ENCODE results near the gene CCND3.

The CCND3 gene

GRCh38 chr6:41909727-41910126 lies 31.9 kb downstream of the CCND3 start:
- Histone ChIP-seq H3F3A (ENCODE audit: insufficient read depth, low read length) (peaks cover 3% of the 10 kb centered on the region; the same call in 1 of the 2 replicates), H3K9me3 (replicated peaks; ENCODE audit: insufficient read depth, low read length) (no peaks in the 10 kb centered on the region), H3K9me2 (replicated peaks; ENCODE audit: insufficient read depth, low read length) (no peaks in the 10 kb centered on the region), H3K27me3 (replicated peaks; ENCODE audit: insufficient read depth, low read length) (no peaks in the 10 kb centered on the region), H3K36me3 (replicated peaks; ENCODE audit: insufficient read depth, low read length) (no peaks in the 10 kb centered on the region), H3K79me2 (ENCODE audit: low read length) (peaks cover 16% of the 10 kb centered on the region), H3K4me1 (ENCODE audit: low read length) (peaks cover 10% of the 10 kb centered on the region), H2AFZ (ENCODE audit: low read length) (no peak overlapping the region), H3K9ac (ENCODE audit: low read length) (no peak overlapping the region), H3K4me2 (ENCODE audit: low read depth, low read length) (no peak overlapping the region), H3K4me3 (ENCODE audit: low read length) (no peak overlapping the region), H4K20me1 (ENCODE audit: insufficient read depth, low read length) (no peaks in the 10 kb centered on the region), H3K27ac (ENCODE audit: low read length) (no peak overlapping the region)
- DNase-seq, result no peak
- TF ChIP-seq, protein P1, sequence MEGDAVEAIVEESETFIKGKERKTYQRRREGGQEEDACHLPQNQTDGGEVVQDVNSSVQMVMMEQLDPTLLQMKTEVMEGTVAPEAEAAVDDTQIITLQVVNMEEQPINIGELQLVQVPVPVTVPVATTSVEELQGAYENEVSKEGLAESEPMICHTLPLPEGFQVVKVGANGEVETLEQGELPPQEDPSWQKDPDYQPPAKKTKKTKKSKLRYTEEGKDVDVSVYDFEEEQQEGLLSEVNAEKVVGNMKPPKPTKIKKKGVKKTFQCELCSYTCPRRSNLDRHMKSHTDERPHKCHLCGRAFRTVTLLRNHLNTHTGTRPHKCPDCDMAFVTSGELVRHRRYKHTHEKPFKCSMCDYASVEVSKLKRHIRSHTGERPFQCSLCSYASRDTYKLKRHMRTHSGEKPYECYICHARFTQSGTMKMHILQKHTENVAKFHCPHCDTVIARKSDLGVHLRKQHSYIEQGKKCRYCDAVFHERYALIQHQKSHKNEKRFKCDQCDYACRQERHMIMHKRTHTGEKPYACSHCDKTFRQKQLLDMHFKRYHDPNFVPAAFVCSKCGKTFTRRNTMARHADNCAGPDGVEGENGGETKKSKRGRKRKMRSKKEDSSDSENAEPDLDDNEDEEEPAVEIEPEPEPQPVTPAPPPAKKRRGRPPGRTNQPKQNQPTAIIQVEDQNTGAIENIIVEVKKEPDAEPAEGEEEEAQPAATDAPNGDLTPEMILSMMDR (IDR thresholded peaks at IDR 0.05; ENCODE audit: low read length), result no peak
- no peak for TF ChIP-seq EZH2phosphoT487 (IDR thresholded peaks at IDR 0.05; ENCODE audit: low read length)
- no peak for TF ChIP-seq EZH2 (optimal IDR thresholded peaks at IDR 0.05; ENCODE audit: low read depth, low read length)

DNA sequence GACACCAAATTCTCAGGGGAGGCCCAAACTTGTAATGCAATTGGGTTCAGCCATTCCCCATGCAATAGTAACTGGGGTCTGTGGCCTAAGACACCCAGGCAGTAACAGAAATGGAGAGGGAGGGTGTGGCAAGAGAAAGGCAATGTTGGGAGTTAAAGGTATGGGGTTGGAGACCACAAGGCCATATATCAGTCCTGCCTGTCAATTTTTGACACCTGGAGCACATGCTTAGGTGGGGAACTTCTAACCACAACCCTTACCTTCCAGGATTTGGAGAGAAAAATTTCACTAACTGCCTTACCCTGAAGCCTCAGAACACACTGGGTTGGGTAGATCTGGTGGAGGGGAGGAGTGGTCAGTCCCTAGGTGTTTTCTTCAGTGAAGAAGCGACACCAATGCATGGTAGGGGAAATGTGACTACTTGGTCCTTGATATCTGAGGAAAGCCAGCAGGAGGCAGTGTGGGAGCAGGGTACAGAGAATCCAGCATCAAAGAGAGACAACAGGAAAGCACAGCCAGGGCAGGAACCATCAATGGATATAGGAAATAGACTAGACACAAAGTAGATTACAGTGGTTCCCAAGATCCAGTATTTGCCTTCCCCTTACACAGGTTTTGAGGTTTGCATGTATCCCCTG lies 39.6 kb downstream of the CCND3 start:
- no peaks in the 10 kb centered on the region for H4K20me1 ChIP-seq (ENCODE audit: insufficient read depth, low read length)
- no peak for DNase-seq
- H3K36me3 ChIP-seq (replicated peaks; ENCODE audit: insufficient read depth, low read length), result no peaks in the 10 kb centered on the region
- H3K79me2 ChIP-seq (ENCODE audit: low read length), result no peaks in the 10 kb centered on the region
- H3K9ac ChIP-seq (ENCODE audit: low read length), result no peak overlapping the region
- no peaks in the 10 kb centered on the region for H3K9me2 ChIP-seq (replicated peaks; ENCODE audit: insufficient read depth, low read length)
- H3K9me3 ChIP-seq (replicated peaks; ENCODE audit: insufficient read depth, low read length), result no peaks in the 10 kb centered on the region
- no peak overlapping the region for H3K4me2 ChIP-seq (ENCODE audit: low read depth, low read length)
- peaks cover 3% of the 10 kb centered on the region; the same call in 1 of the 2 replicates for H3F3A ChIP-seq (ENCODE audit: insufficient read depth, low read length)
- no peak for TF ChIP-seq EZH2phosphoT487 (IDR thresholded peaks at IDR 0.05; ENCODE audit: low read length)
- TF ChIP-seq, protein P1 (IDR thresholded peaks at IDR 0.05; ENCODE audit: low read length), result peak; percentile 17
- no peak overlapping the region for H3K27ac ChIP-seq (ENCODE audit: low read length)
- no peak overlapping the region for H2AFZ ChIP-seq (ENCODE audit: low read length)
- no peak overlapping the region for H3K4me3 ChIP-seq (ENCODE audit: low read length)
- H3K4me1 ChIP-seq (ENCODE audit: low read length), result peaks cover 13% of the 10 kb centered on the region
- no peaks in the 10 kb centered on the region for H3K27me3 ChIP-seq (replicated peaks; ENCODE audit: insufficient read depth, low read length)

DNA sequence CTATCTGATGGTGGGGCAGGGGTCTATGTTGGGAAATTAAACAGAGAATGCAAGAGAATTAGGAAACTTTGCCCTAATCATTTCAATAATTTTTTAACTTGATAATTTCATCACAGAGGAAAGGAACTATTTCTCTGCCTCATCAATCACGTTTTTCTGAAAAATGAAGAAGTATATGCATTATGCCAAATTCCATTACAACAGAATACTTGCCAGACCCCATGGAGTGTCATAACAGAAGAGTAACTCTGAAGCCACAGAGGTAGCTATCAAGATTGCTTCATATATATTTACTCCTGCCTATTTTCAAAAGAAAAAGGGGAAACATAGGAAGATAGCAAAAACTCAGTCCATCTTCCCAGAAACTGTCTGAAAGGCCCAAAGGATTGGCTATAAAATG lies 40.7 kb downstream of the CCND3 start:
- TF ChIP-seq EZH2 (optimal IDR thresholded peaks at IDR 0.05; ENCODE audit: low read depth, low read length), result no peak
- no peak for TF ChIP-seq EZH2phosphoT487 (IDR thresholded peaks at IDR 0.05; ENCODE audit: low read length)
- TF ChIP-seq, protein P1 (IDR thresholded peaks at IDR 0.05; ENCODE audit: low read length), result no peak
- Histone ChIP-seq H3F3A (ENCODE audit: insufficient read depth, low read length) (peaks cover 12% of the 10 kb centered on the region), H4K20me1 (ENCODE audit: insufficient read depth, low read length) (no peaks in the 10 kb centered on the region), H3K9ac (ENCODE audit: low read length) (no peak overlapping the region), H3K9me3 (replicated peaks; ENCODE audit: insufficient read depth, low read length) (no peaks in the 10 kb centered on the region), H3K4me3 (ENCODE audit: low read length) (no peak overlapping the region), H3K9me2 (replicated peaks; ENCODE audit: insufficient read depth, low read length) (no peaks in the 10 kb centered on the region), H3K36me3 (replicated peaks; ENCODE audit: insufficient read depth, low read length) (no peaks in the 10 kb centered on the region), H3K27ac (ENCODE audit: low read length) (no peak overlapping the region), H3K79me2 (ENCODE audit: low read length) (no peaks in the 10 kb centered on the region), H2AFZ (ENCODE audit: low read length) (no peak overlapping the region), H3K4me1 (ENCODE audit: low read length) (peaks cover 18% of the 10 kb centered on the region), H3K27me3 (replicated peaks; ENCODE audit: insufficient read depth, low read length) (no peaks in the 10 kb centered on the region), H3K4me2 (ENCODE audit: low read depth, low read length) (no peak overlapping the region)
- no peak for DNase-seq

Data from MM.1S (cell line).